Activated CD4-positive, CD25-positive, alpha-beta regulatory T cell treated with anti-CD3 and anti-CD28 coated beads, Interleukin-2, amount 50 U/mL, for 72 hours (primary cell): ENCODE measurements around the gene SPATA2.

Experiments
- DNase-seq: peaks from one replicate; pipeline ENCODE4 v3.0.0; 2021

Gene SPATA2

DNA sequence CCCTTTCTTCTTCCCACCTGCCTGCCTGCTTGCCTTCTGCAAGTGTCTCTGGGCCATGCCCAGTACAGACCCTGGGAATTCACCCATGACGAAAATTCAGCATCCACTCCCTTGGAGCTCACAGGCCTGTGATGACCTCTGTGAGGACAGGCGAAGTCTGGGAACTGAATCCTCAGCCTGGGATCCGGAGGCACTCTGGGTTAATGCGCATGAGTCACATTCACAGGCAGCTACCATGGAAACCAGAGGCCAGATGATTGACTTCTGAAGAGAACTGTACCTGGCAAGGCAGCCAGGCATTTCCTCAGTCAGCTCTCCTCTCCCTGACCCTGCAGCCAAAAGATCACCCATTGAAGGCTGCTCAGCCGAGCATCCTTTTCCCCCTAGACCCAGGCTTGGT lies 61.7 kb downstream of the SPATA2 start:
- no peak for DNase-seq
